Neural progenitor cell (in vitro differentiated cells): ENCODE results near the gene HNRNPLL. TPM values are rescaled to one million over a fixed set of nuclear protein-coding genes. Genes with fewer than 3 reads are reported as not detected.

Source experiments
- DNase-seq: peaks from one replicate; pipeline ENCODE4 v3.0.0-alpha.2; 2016; ENCODE audit warnings: low spot score
- H2AFZ ChIP-seq: fragments of 200-600 bp; sonication (generic); replicated peaks from 2 replicates; pipeline ENCODE4 v1.6.1; 2016; ENCODE audit warnings: antibody characterized with exemption
- H3F3A ChIP-seq: fragments of 200-600 bp; sonication (generic); 2 replicates; pipeline ENCODE4 v1.6.1; 2016; ENCODE audit warnings: antibody characterized with exemption, low read depth
- H3K27ac ChIP-seq: fragments of 200-600 bp; sonication (generic); 2 replicates; pipeline ENCODE4 v1.5.1; 2016; ENCODE audit warnings: mild to moderate bottlenecking
- H3K27me3 ChIP-seq: fragments of 200-600 bp; sonication (generic); 2 replicates; pipeline ENCODE4 v1.6.1; 2016; ENCODE audit warnings: mild to moderate bottlenecking, moderate library complexity
- H3K36me3 ChIP-seq: fragments of 200-600 bp; sonication (generic); 2 replicates; pipeline ENCODE4 v1.5.1; 2016
- H3K4me1 ChIP-seq: fragments of 200-600 bp; sonication (generic); 2 replicates; pipeline ENCODE4 v1.6.1; 2016; ENCODE audit warnings: mixed run types
- H3K4me2 ChIP-seq: fragments of 200-600 bp; sonication (generic); 2 replicates; pipeline ENCODE4 v1.6.1; 2016
- H3K4me3 ChIP-seq: fragments of 200-600 bp; sonication (generic); 2 replicates; pipeline ENCODE4 v1.5.1; 2016
- H3K79me2 ChIP-seq: fragments of 200-600 bp; sonication (generic); 2 replicates; pipeline ENCODE4 v1.6.1; 2016; ENCODE audit warnings: low read depth
- H3K9ac ChIP-seq: fragments of 200-600 bp; sonication (generic); 2 replicates; pipeline ENCODE4 v1.6.1; 2016
- H3K9me3 ChIP-seq: fragments of 200-600 bp; sonication (generic); 2 replicates; pipeline ENCODE4 v1.5.1; 2016; ENCODE audit warnings: low read depth
- H4K20me1 ChIP-seq: fragments of 200-600 bp; sonication (generic); 2 replicates; pipeline ENCODE4 v1.6.1; 2016; ENCODE audit warnings: low read depth
- H3K27ac Mint-ChIP-seq: 3 replicates; pipeline ENCODE4 v1.8.0; 2021; ENCODE audit warnings: mixed read lengths
- H3K27me3 Mint-ChIP-seq: 2 replicates; pipeline ENCODE4 v1.8.0; 2022; ENCODE audit warnings: low read depth, mild to moderate bottlenecking, inconsistent platforms, moderate library complexity, mixed read lengths; ENCODE audit not compliant: insufficient read depth
- H3K36me3 Mint-ChIP-seq: 3 replicates; pipeline ENCODE4 v1.8.0; 2021; ENCODE audit warnings: mixed read lengths
- H3K4me1 Mint-ChIP-seq: 3 replicates; pipeline ENCODE4 v1.8.0; 2021; ENCODE audit warnings: mixed read lengths
- H3K4me3 Mint-ChIP-seq: 3 replicates; pipeline ENCODE4 v1.8.0; 2021; ENCODE audit warnings: mild to moderate bottlenecking, moderate library complexity, mixed read lengths
- H3K9me3 Mint-ChIP-seq: 3 replicates; pipeline ENCODE4 v1.8.0; 2020; ENCODE audit warnings: mixed read lengths
- EZH2 ChIP-seq: fragments of 200-600 bp; sonication (generic); IDR thresholded peaks from 2 replicates; pipeline ENCODE4 v1.6.1; 2017; ENCODE audit warnings: antibody characterized with exemption, mild to moderate bottlenecking, moderate library complexity
- EZH2phosphoT487 ChIP-seq: fragments of 200-600 bp; sonication (generic); IDR thresholded peaks from 2 replicates; pipeline ENCODE4 v1.6.1; 2017; ENCODE audit warnings: antibody characterized with exemption
- total RNA-seq: library from RNA; depleted of rRNA; stranded (reverse); fragments of >200 nt; gene quantifications from 2 replicates; pipeline ENCODE4 v1.2.3, GENCODE V29; 2015; ENCODE audit warnings: low replicate concordance
- TF ChIP-seq, protein P1 (sequence below): fragments of 200-600 bp; sonication (generic); IDR thresholded peaks from 2 replicates; pipeline ENCODE4 v1.5.1; 2017; ENCODE audit warnings: antibody characterized with exemption, mild to moderate bottlenecking

Gene HNRNPLL
- total RNA-seq, 1 donor from 2014 or later, result 109 TPM

DNA sequence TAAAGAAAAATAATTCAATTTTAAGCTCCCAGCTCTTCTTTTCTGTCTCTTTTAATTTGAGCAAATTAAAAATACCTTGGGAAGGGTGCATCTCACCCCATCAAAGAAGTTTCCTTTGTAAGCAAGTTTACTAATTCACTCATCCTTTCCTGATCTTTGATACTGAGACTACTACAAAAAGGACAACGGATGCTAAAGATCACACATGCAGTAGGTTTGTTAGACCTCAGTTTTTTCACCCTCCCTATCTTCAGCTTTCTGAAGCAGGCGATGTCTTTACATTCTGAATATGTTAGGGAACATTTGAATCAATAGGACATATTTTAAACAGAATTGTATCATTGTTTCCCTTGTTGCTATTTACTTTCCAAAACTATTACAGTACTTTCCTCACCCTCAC lies 6.0 kb upstream of the HNRNPLL start:
- Histone ChIP-seq H3K4me2 (no peak overlapping the region), H3K79me2 (no peaks in the 10 kb centered on the region), H3K4me3 (no peak overlapping the region), H3K4me1 (peaks cover 4% of the 10 kb centered on the region), H3K9me3 (no peaks in the 10 kb centered on the region), H3F3A (peaks cover 5% of the 10 kb centered on the region), H4K20me1 (no peaks in the 10 kb centered on the region), H3K9ac (no peak overlapping the region), H2AFZ (no peak overlapping the region), H3K36me3 (no peaks in the 10 kb centered on the region), H3K27me3 (no peaks in the 10 kb centered on the region), H3K27ac (no peak overlapping the region)
- Mint-ChIP-seq H3K36me3 (no peaks in the 10 kb centered on the region), H3K9me3 (peaks cover 2% of the 10 kb centered on the region), H3K4me1 (peaks cover 19% of the 10 kb centered on the region), H3K4me3 (no peak overlapping the region), H3K27me3 (peaks cover 2% of the 10 kb centered on the region), H3K27ac (peak overlapping the region; percentile 48)
- TF ChIP-seq EZH2phosphoT487, result no peak
- TF ChIP-seq EZH2, result no peak
- TF ChIP-seq, protein P1, sequence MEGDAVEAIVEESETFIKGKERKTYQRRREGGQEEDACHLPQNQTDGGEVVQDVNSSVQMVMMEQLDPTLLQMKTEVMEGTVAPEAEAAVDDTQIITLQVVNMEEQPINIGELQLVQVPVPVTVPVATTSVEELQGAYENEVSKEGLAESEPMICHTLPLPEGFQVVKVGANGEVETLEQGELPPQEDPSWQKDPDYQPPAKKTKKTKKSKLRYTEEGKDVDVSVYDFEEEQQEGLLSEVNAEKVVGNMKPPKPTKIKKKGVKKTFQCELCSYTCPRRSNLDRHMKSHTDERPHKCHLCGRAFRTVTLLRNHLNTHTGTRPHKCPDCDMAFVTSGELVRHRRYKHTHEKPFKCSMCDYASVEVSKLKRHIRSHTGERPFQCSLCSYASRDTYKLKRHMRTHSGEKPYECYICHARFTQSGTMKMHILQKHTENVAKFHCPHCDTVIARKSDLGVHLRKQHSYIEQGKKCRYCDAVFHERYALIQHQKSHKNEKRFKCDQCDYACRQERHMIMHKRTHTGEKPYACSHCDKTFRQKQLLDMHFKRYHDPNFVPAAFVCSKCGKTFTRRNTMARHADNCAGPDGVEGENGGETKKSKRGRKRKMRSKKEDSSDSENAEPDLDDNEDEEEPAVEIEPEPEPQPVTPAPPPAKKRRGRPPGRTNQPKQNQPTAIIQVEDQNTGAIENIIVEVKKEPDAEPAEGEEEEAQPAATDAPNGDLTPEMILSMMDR, result no peak
- DNase-seq, result no peak

GRCh38 chr2:38605298-38605830 lies 2.6 kb upstream of the HNRNPLL start:
- H3K79me2 ChIP-seq, result peaks cover 19% of the 10 kb centered on the region
- H3K27ac ChIP-seq, result no peak overlapping the region
- H2AFZ ChIP-seq, result no peak overlapping the region
- no peak overlapping the region for H3K4me3 Mint-ChIP-seq
- H3K36me3 Mint-ChIP-seq, result no peaks in the 10 kb centered on the region
- TF ChIP-seq EZH2 (no peak), EZH2phosphoT487 (no peak)
- TF ChIP-seq, protein P1, result no peak
- no peak for DNase-seq
- H4K20me1 ChIP-seq, result peaks cover 15% of the 10 kb centered on the region
- no peak overlapping the region for H3K27ac Mint-ChIP-seq
- no peak overlapping the region for H3K4me3 ChIP-seq
- no peak overlapping the region for H3K9ac ChIP-seq
- no peaks in the 10 kb centered on the region for H3K27me3 ChIP-seq
- peaks cover 4% of the 10 kb centered on the region for H3K27me3 Mint-ChIP-seq
- H3F3A ChIP-seq, result peaks cover 35% of the 10 kb centered on the region
- peaks cover 6% of the 10 kb centered on the region for H3K4me1 ChIP-seq
- peaks cover 26% of the 10 kb centered on the region for H3K4me1 Mint-ChIP-seq
- no peak overlapping the region for H3K4me2 ChIP-seq
- no peaks in the 10 kb centered on the region for H3K9me3 ChIP-seq
- H3K36me3 ChIP-seq, result no peaks in the 10 kb centered on the region
- peaks cover 2% of the 10 kb centered on the region for H3K9me3 Mint-ChIP-seq

DNA sequence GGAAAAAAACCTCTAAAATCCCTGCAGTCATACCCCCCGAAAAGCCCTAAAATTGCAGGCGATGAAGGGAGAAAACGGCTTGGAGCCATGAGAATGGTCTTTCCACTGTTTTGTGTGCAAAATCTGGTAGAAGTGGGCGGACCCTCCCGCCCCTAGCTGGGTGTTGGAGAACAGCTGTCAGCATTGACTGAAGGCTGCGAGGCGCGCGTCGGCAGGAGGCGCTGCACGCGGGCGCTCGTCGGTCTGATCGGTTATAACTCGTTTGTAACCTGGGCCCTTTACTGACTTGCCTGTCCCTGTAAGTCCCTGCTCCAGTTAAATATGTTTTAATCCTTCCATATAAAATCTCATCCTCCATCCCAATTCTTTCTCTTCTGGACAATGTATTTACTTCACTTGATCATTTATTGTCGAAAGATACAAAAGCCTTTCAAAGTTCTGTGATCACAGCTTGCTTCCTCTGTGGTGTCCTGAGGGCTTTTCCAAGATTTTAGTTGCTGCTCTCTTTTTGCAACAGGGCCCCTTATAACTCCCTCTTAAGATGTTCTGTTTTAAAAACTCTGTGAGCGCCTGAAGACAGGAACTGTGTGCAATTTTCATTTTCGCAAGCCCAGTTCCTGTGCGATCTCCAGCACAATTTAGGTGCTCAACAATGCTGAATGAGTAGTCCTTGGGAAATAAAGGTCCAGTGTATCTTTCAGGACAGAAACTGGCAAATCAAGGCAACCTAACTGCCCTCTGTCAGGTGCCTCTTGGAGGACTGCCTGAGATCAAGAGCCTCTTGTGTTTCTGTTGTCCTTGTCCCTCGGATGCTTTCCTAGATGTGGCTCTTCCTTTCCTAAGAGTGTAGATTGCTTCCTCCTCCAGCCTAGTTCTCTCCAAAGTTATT lies 918 bp upstream of the HNRNPLL start:
- no peaks in the 10 kb centered on the region for H3K36me3 Mint-ChIP-seq
- H3K4me3 Mint-ChIP-seq, result peak overlapping the region; percentile 97
- Histone ChIP-seq H3K27me3 (no peaks in the 10 kb centered on the region), H3K79me2 (peaks cover 37% of the 10 kb centered on the region), H3K4me2 (peak overlapping the region; percentile 80), H3K9me3 (no peaks in the 10 kb centered on the region), H3F3A (peaks cover 38% of the 10 kb centered on the region), H4K20me1 (peaks cover 32% of the 10 kb centered on the region), H2AFZ (peak overlapping the region; percentile 95), H3K4me3 (peak overlapping the region; percentile 95), H3K9ac (no peak overlapping the region), H3K36me3 (no peaks in the 10 kb centered on the region), H3K27ac (peak overlapping the region; percentile 13), H3K4me1 (peaks cover 23% of the 10 kb centered on the region)
- H3K27ac Mint-ChIP-seq, result peak overlapping the region; percentile 19
- DNase-seq, result peak; percentile 92
- H3K9me3 Mint-ChIP-seq, result no peaks in the 10 kb centered on the region
- H3K4me1 Mint-ChIP-seq, result peaks cover 43% of the 10 kb centered on the region
- H3K27me3 Mint-ChIP-seq, result peaks cover 3% of the 10 kb centered on the region
- TF ChIP-seq, protein P1, result peak; percentile 92
- TF ChIP-seq EZH2phosphoT487 (no peak), EZH2 (no peak)
